GM10248 (cell line): ENCODE data around the gene TEX22.

Experiments used
- CTCF ChIA-PET: fragments of 300-600 bp; sonication (Branson Sonifier 250); formaldehyde crosslinking; extraction: SDS; loops from one replicate; lab custom pipeline; 2021; ENCODE audit warnings: antibody characterized with exemption; lab: Yijun Ruan, JAX
- POLR2A ChIA-PET: fragments of 350-650 bp; sonication (Branson Sonifier 250); formaldehyde crosslinking; extraction: SDS; loops from one replicate; lab custom pipeline; 2020; ENCODE audit warnings: antibody characterized with exemption; lab: Yijun Ruan, JAX
- DNase-seq: peaks from one replicate; pipeline ENCODE4 v3.0.0; 2012; ENCODE audit errors: extremely low spot score
- TF ChIP-seq, protein P1 (sequence below): IDR thresholded peaks from 2 replicates; pipeline ENCODE4 v1.5.1; 2012; ENCODE audit warnings: mild to moderate bottlenecking, low read depth; ENCODE audit errors: extremely low read depth, missing control alignments, control extremely low read depth

TEX22 gene

DNA sequence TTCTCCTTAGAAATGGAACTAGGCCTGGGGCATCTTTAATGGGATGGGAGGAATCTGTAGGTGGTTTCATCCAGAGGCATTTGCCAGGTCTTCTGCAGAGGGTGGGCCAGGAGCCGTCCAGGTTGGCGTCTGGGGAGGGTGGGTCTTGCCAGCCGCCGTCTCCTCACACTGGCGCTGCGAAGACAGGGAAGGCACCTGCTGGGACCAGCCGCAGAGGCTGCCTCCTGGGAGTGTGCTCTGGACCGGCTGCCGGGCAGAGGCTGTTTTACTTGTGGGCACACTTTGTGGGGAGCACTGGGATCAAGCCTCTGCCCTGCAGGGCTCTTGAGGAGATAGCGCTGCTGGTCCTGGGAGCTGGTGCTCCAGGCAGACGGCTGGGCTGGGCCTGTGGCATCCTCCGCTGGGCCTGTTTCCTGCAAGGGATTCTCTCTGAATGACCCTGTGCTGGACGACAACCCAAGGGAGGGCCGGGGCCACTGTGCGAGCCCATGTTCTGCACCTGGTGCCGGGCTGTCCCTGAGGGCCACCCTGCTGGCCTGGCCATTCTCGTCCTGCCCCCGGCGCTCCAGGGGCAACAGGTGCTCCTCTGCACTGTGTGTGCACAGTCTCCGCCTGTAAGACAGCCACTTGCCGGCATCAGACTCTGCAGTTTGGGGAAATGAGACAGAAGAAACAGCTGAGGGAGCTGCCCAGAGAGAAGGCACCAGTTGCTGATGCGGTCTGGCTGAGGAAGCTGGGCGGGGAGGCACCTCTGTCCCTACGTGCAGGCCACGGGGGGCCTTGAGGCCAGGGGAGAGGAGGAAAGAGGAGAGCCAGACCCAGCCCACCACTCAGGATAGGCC is 10.0 kb upstream of the TEX22 start:
- no peak for DNase-seq
- ChIA-PET POLR2A (no interaction called here), CTCF (interaction anchor here (1.5 to 4.2 kb wide), 4 partner anchors 17 to 144 kb away, joined by 3 to 24 read pairs (median 8); no protein-coding TSS in a partner anchor)
- TF ChIP-seq, protein P1, sequence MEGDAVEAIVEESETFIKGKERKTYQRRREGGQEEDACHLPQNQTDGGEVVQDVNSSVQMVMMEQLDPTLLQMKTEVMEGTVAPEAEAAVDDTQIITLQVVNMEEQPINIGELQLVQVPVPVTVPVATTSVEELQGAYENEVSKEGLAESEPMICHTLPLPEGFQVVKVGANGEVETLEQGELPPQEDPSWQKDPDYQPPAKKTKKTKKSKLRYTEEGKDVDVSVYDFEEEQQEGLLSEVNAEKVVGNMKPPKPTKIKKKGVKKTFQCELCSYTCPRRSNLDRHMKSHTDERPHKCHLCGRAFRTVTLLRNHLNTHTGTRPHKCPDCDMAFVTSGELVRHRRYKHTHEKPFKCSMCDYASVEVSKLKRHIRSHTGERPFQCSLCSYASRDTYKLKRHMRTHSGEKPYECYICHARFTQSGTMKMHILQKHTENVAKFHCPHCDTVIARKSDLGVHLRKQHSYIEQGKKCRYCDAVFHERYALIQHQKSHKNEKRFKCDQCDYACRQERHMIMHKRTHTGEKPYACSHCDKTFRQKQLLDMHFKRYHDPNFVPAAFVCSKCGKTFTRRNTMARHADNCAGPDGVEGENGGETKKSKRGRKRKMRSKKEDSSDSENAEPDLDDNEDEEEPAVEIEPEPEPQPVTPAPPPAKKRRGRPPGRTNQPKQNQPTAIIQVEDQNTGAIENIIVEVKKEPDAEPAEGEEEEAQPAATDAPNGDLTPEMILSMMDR: no peak

DNA sequence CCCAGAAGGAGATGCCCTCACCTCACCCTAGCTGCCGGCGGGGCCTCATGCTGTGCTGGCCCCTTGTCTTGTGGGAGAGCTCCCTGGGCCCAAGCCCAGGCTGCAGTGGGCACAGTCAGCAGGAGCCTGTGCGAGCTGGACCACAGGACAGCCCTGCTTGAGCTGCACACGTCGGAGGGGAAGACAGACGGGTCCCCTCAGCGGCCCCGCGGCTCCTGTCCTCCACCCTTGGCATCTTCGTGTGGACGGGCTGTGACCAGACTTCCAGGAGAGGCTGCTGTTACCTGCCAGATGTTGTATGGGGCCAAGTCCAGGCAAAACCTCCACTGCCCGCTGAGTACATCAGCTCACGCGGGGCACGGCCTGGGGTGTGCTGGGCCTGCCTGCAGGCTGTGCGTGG is 9.4 kb upstream of the TEX22 start:
- CTCF ChIA-PET: interaction anchor here (0.9 to 4.2 kb wide), 5 partner anchors 10 to 143 kb away, joined by 3 to 24 read pairs (median 5); no protein-coding TSS in a partner anchor
- POLR2A ChIA-PET: interaction anchor here (0.5 kb wide), 1 partner anchor 30 kb away, joined by 3 read pairs; no protein-coding TSS in a partner anchor
- no peak for DNase-seq
- TF ChIP-seq, protein P1: no peak

DNA sequence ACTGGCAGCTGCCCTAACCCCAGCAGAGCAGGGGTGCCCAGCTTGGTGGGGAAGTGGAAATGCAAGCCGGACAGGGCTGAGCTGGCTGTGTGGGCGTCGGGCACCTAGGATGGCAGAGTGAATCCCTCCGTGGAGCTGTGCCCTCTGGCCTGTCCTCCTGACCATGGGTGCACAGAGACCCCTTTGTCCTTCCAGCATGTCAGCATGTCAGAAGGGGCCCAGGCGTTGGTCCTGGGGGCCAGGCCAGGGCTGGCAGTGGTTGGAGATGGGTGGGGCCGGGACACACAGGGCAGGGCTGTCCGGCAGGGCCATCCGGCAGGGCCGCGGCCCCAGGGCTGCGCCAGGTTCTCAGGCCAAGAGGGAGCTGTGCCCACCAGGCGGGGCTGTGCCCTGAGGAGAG is 8.8 kb upstream of the TEX22 start:
- CTCF ChIA-PET: interaction anchor here (0.9 to 4.2 kb wide), 5 partner anchors 10 to 100 kb away, joined by 3 to 24 read pairs (median 5); no protein-coding TSS in a partner anchor
- no peak for DNase-seq
- TF ChIP-seq, protein P1: no peak
- POLR2A ChIA-PET: interaction anchor here (0.5 kb wide), 1 partner anchor 29 kb away, joined by 3 read pairs; no protein-coding TSS in a partner anchor

DNA sequence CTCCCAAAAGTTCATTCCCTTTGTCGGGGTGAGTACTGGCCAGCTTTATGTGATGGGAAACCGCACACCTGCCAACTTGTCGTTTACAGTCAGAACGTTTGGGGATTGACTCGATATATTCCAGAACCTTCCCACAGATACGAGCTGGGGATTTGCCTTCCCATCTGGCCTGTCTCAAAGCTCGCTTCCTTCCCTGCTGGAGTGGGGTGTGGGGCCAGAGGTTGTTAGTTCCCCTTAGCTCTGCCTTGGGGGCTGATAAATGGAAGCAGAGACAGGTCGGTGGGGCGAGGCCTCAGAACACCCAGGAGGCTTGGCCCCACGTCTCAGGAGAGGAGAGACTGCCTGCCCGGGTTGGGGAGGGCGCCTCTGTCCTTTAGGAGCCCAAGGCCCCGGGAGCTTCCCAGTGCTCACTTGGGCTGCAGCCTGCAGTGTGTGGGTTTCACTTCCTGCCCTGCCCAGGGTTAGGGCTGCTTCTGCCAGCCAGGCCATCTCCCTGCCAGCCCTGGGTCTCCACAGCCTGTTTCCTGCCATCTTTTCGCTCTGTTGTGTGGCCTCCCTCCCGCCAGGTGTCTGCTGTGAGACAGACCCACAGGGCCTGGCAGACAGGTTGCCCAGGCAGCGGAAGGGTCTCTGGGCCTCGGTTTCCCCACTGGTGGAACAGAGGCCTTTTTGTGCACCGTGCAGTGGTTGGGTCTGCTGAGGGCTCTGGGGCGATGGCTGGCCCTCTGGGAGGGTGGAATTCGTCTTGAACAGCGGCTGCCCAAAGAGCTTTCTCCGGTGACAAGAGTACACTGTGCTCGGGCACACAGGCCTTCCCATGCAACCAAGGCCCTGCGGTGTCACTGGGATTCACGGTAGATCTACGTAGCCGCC is 8.1 kb upstream of the TEX22 start:
- CTCF ChIA-PET: interaction anchor here (0.9 to 4.2 kb wide), 6 partner anchors 11 to 143 kb away, joined by 3 to 24 read pairs (median 5); no protein-coding TSS in a partner anchor
- POLR2A ChIA-PET: no interaction called here
- TF ChIP-seq, protein P1: no peak
- no peak for DNase-seq

DNA sequence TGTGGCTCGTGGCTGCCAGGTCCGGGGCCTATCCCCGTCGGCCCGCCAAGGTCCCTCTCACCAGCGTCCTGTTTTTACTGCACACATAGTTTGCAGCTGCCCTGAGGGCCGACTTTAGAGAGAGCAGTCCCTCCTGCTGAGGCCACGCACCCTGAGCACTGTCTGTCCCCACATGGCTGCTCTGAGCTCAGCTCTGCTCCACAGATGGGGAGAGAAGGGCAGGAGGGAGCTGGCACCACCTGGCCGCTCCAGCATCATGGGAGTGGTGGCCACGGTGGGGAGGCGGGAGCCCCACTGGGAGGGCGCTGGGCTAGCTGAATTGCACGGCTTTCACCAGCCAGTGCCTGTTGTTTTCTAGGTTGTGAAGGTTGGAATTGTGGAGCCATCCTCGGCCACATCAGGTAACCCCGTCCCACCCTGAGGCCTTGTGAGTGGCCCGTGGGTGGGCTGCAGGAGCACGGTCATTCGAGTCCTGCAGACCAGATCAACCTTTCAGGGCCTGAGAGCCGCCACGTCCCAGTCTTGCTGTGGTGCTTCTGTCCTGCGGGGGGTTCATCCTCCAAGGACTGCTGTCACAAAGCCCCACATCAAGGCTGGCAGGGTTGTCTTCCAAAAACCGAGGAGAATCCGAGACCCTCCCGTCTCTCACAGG is 7.4 kb upstream of the TEX22 start:
- POLR2A ChIA-PET: no interaction called here
- no peak for DNase-seq
- CTCF ChIA-PET: interaction anchor here (0.9 to 4.2 kb wide), 3 partner anchors 20 to 142 kb away, joined by 3 to 24 read pairs (median 5); no protein-coding TSS in a partner anchor
- TF ChIP-seq, protein P1: no peak

DNA sequence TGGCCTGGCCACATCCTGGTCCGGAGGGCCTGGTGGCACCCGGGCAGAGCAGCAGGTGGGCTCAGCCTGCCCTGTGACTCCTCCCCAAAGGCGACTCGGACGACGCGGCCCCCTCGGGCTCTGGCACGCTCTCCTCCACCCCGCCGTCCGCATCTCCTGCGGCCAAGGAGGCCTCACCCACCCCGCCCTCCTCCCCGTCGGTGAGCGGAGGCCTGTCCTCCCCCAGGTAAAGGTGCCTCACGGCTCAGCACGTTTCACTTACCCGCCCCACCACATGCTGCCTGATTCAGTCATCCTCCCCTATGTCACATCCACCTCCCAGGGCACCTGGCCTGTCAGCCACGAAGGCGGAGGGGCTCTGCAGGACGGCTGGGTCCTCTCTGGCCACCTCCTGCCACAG is 6.8 kb upstream of the TEX22 start:
- DNase-seq: no peak
- ChIA-PET CTCF (interaction anchor here (0.9 to 4.2 kb wide), 2 partner anchors 21 to 141 kb away, joined by 3 to 24 read pairs; no protein-coding TSS in a partner anchor), POLR2A (no interaction called here)
- TF ChIP-seq, protein P1: no peak
